Measurements from ENCODE around the gene HSD17B4.

DNA sequence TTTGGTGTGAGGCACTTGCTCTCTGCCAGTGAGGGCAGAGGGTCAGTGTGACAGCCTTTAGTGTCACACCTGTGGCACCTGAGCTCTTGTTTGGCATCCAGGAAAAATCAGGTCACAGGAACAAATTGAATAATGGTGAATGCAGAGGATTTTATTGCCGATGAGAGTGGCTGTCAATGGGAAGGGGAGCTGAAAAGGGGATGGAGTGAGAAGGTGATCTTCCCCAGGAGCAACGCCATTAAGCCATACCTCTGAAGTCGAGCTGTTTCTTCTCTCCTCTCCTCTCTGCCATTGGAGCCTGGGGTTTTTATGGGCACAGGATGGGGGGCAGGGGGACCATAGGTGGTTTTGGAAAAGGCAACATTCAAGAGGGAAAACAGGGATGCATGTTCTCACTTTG lies 2.4 kb upstream of the HSD17B4 start:
- TF ChIP-seq, protein P1, sequence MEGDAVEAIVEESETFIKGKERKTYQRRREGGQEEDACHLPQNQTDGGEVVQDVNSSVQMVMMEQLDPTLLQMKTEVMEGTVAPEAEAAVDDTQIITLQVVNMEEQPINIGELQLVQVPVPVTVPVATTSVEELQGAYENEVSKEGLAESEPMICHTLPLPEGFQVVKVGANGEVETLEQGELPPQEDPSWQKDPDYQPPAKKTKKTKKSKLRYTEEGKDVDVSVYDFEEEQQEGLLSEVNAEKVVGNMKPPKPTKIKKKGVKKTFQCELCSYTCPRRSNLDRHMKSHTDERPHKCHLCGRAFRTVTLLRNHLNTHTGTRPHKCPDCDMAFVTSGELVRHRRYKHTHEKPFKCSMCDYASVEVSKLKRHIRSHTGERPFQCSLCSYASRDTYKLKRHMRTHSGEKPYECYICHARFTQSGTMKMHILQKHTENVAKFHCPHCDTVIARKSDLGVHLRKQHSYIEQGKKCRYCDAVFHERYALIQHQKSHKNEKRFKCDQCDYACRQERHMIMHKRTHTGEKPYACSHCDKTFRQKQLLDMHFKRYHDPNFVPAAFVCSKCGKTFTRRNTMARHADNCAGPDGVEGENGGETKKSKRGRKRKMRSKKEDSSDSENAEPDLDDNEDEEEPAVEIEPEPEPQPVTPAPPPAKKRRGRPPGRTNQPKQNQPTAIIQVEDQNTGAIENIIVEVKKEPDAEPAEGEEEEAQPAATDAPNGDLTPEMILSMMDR (IDR thresholded peaks at IDR 0.05): no peak
- TF ChIP-seq ZFX (IDR thresholded peaks at IDR 0.05; ENCODE audit: borderline replicate concordance): no peak

All from 22Rv1 (cell line).